HUES48 (cell line): ENCODE data around the gene RGS7.
A peak's percentile ranks its signal among the peaks of the same experiment; 100 is the strongest.

ENCODE experiments used
- H3K27ac ChIP-seq: one replicate; pipeline ENCODE4 v1.7.0; 2013; ENCODE audit warnings: low read depth, low read length, inconsistent platforms
- H3K27me3 ChIP-seq: 2 replicates; pipeline ENCODE4 v1.6.1; 2013; ENCODE audit warnings: mild to moderate bottlenecking, low read length; ENCODE audit not compliant: control insufficient read depth, insufficient read depth
- H3K36me3 ChIP-seq: 2 replicates; pipeline ENCODE4 v1.6.1; 2013; ENCODE audit warnings: low read length; ENCODE audit not compliant: control insufficient read depth, insufficient read depth
- H3K4me1 ChIP-seq: 2 replicates; pipeline ENCODE4 v1.6.1; 2013; ENCODE audit warnings: mild to moderate bottlenecking, low read length; ENCODE audit not compliant: control insufficient read depth, insufficient read depth
- H3K4me3 ChIP-seq: 2 replicates; pipeline ENCODE4 v1.5.1; 2013; ENCODE audit warnings: mild to moderate bottlenecking, low read depth, low read length
- H3K9ac ChIP-seq: 2 replicates; pipeline ENCODE4 v1.6.1; 2013; ENCODE audit warnings: mild to moderate bottlenecking, low read depth, low read length, moderate library complexity
- H3K9me3 ChIP-seq: 2 replicates; pipeline ENCODE4 v1.6.1; 2013; ENCODE audit warnings: low read length; ENCODE audit not compliant: control insufficient read depth, insufficient read depth

The RGS7 gene

DNA sequence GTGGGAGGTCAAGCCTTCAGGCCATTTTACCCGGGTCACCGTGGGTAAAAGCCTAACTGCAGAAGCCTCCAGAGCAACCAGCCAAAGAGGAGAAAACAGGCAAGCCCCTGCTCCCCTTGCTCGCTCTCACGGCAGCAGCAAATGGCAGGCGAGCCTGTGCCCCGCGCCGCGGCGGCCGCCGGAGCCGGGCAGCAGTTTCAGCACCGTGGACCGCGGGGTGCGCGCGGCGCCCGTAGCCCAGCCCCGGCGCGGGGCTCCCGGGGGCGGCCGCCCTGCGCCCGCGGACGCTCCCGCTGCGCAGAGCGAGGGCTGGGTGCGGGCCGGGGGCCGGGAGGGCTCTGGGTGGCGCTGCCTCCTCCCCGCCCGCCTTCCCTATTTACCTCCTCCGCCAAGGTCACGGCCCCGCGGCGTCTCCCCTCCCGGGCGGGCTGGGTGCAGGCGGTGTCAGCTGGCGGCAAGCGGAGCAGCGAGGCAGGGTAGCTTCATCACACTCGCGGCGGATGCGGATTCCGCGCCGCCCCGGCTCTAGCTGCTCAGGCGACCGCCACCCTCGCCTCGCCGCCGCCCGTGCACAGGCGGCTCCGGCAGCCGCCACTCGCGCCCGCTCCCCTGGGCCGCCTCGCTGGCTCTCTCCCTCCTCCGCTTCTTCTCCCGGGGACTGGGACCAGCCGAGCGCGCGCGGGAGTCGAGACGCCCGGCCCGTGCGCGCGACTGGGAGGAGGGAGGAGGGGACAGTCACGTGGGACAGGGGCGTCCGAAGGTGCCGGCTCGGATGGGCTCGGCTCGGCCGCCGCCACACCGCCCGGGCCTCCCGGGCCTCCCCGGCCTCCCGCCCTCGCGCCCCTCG is at the start of gene RGS7:
TSS of gene RGS7 (minus strand) at position 687 of the 847 bp plus-strand sequence.
- peak within 1 kb of the TSS; percentile 17; the same call in 1 of the 2 replicates for H3K9ac ChIP-seq

DNA sequence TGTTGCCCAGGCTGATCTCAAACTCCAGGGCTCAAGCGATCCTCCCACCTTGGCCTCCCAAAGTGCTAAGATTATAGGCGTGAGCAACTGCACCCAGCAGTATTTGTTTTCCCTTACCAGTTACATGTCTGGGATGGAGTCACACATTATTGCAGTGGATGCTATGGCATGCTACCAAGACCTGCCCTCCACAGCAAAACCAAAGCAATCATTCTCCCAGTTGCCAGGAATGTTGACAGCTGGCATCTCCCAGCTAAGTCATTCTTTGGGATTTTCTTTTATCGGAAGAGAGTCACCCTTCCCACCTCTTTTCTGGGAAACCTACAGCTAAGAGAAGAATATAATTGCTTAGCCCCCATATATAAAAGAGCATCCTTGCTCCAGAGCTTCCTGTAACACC is 49.4 kb upstream of the RGS7 start:
- Histone ChIP-seq H3K4me3 (no peak overlapping the region), H3K4me1 (no peaks in the 10 kb centered on the region), H3K9ac (no peak overlapping the region), H3K36me3 (no peaks in the 10 kb centered on the region), H3K27me3 (no peaks in the 10 kb centered on the region), H3K9me3 (no peaks in the 10 kb centered on the region), H3K27ac (no peak overlapping the region)

More for the DNA sequence above, at the start of gene RGS7:
- Histone ChIP-seq H3K27ac (no peak within 1 kb of the TSS), H3K27me3 (peaks cover 32% of the 10 kb centered on the region), H3K4me3 (peak within 1 kb of the TSS; percentile 78), H3K36me3 (no peaks in the 10 kb centered on the region), H3K4me1 (peaks cover 3% of the 10 kb centered on the region; the same call in 1 of the 2 replicates), H3K9me3 (no peaks in the 10 kb centered on the region)

DNA sequence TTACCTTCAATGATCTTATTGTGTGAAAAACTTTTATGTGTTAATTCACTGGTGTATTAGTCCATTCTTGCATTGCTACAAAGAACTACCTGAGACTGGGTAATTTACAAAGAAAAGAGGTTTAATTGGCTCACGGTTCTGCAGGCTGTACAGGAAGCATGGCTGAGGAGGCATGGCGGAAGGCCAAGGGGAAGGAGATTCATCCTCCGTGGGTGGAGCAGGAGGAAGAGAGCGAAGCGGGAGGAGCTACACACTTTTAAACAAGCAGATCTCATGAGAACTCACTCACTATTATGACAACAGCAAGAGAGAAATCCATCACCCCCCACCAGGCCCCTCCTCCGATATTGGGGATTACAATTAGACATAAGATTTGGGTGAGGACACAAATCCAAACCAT is 44.2 kb upstream of the RGS7 start:
- H3K4me1 ChIP-seq = peaks cover 22% of the 10 kb centered on the region
- no peak overlapping the region for H3K9ac ChIP-seq
- H3K4me3 ChIP-seq = no peak overlapping the region
- H3K27ac ChIP-seq = no peak overlapping the region
- H3K36me3 ChIP-seq = no peaks in the 10 kb centered on the region
- H3K27me3 ChIP-seq = no peaks in the 10 kb centered on the region
- no peaks in the 10 kb centered on the region for H3K9me3 ChIP-seq

DNA sequence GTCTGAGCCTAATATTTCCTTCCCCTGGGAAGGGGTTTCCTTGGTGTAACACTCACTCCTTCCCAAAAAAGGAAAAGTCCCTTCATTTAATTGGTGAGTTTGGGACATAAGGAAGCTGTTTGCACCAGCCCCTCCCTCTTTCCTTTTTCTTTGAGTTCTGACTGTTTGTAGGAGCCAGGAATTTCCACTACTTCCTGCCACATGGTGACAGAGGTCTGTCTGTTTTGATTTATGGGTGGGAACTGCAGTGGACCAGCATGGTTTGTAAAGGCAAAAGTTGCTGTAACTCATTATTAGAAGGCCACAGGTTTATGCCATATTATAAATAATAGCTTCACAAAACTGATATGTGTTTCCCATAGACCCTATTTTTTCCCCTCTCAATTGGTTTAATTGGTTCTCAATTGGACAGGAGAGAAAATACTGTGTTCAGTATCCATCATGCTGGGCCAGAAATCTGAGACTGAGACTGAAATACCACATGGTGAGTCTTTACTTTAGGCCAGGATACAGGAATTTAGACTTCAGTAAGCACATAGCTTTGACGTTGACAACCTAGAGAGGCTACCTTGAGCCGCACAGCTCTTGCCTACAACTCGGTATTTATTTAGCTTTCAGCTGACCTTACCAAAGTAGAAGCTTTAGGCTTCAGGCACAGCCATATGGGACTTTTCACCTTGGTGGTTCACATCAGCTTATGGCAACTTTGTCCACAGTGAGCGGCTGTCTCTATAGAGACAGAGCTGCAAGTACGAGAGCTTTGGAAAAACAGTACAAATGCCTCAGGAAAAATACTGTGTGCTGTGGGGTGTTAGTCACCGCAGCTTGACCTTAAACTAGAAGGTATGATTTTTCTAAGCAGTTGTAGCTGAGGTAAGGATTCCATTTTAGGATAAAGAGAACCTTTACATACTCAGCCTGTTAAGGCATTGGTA is 40.0 kb upstream of the RGS7 start:
- Histone ChIP-seq H3K27ac (no peak overlapping the region), H3K4me3 (no peak overlapping the region), H3K27me3 (no peaks in the 10 kb centered on the region), H3K4me1 (peaks cover 22% of the 10 kb centered on the region), H3K9ac (no peak overlapping the region), H3K36me3 (no peaks in the 10 kb centered on the region), H3K9me3 (no peaks in the 10 kb centered on the region)

DNA sequence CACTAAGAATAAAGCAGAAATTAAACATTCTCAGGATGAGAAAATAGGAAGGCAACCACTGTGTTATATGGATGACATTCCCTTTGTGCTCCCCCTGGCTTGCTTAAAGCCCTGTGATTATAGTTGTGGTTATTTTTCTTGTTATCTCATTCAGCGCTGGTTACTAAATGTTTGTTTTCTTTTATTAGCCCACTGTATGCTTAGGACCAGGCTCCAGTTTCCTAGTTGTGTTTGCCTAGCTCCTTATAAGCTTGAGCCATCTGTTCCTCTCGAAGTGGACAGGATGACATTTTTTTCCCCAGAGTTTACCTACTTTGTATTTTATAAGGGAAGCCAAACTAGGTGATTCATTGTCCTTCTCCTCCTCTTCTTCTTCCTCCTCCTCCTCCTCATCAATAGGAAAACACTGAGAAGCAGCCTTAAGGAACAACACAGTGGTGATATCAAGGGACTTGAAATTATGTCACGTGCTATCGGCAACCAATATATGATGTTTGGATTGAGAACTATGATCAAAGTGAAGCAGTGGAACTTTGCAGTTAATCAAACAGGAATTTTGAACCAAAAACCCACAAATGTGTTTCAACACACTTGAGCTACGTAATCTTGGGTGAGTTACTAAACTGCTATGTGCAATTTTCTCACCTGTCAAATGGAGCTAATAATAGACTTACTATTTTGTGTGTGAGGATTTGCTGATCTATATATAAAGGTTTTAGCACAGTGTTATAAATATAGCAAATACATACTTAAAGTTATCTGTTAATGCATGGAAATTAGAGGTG is 35.1 kb upstream of the RGS7 start:
- Histone ChIP-seq H3K4me1 (peaks cover 8% of the 10 kb centered on the region; the same call in 1 of the 2 replicates), H3K9me3 (no peaks in the 10 kb centered on the region), H3K36me3 (no peaks in the 10 kb centered on the region), H3K4me3 (no peak overlapping the region), H3K27ac (no peak overlapping the region), H3K27me3 (no peaks in the 10 kb centered on the region), H3K9ac (no peak overlapping the region)

DNA sequence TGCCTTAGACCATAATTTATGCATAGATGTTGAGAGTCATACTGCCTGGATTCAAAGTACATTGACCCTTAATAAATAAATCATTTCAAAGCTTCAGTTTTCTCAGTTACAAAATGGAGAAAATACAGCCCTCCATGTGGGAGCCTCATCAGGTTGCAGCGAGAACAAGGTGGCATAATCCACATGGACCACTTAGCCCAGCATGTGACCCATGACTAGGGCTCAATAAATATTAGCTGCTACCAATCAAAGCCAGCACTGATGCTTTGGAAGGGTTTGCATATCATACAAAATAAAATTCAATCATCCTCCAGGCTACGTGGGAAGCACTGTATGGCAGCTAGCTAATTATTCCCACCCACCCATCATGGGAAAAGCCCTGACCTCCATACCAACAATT is 33.5 kb upstream of the RGS7 start:
- Histone ChIP-seq H3K36me3 (no peaks in the 10 kb centered on the region), H3K9me3 (no peaks in the 10 kb centered on the region), H3K27ac (no peak overlapping the region), H3K4me3 (no peak overlapping the region), H3K4me1 (no peaks in the 10 kb centered on the region), H3K27me3 (no peaks in the 10 kb centered on the region), H3K9ac (no peak overlapping the region)

DNA sequence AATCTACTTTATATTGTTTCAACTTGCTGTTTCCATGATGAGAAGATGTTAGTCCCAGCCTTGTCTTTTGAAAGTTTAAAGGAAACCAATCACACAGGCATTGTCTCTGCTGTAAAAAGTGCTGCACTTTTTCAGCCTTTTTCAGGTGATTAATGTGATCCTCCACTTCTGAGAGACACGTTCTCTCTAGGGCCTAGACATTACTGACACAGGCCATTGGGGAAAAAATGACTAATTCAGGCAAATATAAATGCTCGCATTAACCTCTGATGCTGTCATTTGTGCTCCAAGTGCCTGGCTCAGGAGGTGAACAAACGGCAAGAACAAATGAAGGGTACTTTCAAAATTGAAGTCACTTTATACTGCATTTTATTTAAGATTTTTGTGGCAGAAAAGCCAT is 32.4 kb upstream of the RGS7 start:
- Histone ChIP-seq H3K36me3 (no peaks in the 10 kb centered on the region), H3K9ac (no peak overlapping the region), H3K27me3 (no peaks in the 10 kb centered on the region), H3K9me3 (no peaks in the 10 kb centered on the region), H3K4me3 (no peak overlapping the region), H3K27ac (no peak overlapping the region), H3K4me1 (no peaks in the 10 kb centered on the region)

DNA sequence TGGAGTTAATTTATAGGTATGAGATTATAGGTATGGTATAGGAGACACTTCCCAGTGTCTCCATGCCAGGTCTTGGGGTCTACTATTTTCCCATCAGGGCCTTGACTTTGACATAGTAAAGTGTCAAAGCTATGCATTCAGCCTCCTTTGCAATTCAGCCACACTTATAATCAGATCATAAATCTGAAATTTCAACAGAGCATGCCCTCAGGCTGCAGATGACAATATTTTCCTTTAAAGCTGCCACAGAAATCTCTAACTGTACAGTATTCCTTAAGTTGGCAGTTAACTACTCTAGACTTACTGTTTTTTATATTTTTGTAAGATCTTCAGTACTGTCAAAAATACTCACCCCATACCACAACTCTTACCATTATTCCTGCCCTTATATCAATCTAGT is 30.2 kb upstream of the RGS7 start:
- Histone ChIP-seq H3K4me1 (no peaks in the 10 kb centered on the region), H3K9ac (no peak overlapping the region), H3K4me3 (no peak overlapping the region), H3K36me3 (no peaks in the 10 kb centered on the region), H3K9me3 (no peaks in the 10 kb centered on the region), H3K27ac (no peak overlapping the region), H3K27me3 (no peaks in the 10 kb centered on the region)

DNA sequence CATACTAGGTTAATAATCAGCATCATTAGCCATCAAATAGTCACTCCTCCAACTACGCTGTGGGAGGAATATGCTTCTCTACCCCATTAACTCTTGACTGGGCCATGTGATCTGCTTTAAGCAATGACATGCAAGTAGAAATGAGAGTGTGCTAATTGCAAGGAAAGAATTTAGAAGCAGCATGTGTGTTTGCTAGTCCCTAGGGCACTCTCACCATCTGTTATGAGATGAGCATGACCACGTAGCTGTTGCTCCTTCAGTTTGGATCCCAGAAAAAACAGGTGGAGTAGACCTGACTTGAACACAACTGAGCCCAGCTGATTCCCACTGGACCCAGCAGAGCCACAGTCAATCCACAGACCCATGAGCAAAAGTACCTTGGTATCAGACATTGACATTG is 19.7 kb upstream of the RGS7 start:
- Histone ChIP-seq H3K9me3 (no peaks in the 10 kb centered on the region), H3K9ac (no peak overlapping the region), H3K36me3 (no peaks in the 10 kb centered on the region), H3K4me3 (no peak overlapping the region), H3K27me3 (no peaks in the 10 kb centered on the region), H3K4me1 (no peaks in the 10 kb centered on the region), H3K27ac (no peak overlapping the region)

DNA sequence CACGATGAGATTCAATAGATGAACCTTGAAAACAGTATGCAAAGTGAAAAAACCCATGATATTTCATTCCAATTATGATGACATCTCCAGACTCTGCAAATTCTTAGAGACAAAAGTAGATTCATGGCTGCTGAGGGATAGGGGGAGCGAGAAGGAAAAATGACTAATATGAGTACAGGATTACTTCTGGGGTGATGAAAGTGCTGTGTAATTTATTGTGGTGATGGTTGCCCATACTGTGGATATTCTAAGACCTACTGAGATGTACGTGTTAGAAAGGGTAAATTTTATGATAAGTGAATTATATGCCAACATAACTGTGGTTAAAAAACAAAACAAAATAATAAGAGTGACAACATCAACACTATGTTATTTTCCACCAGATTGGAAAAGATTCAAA is 18.9 kb upstream of the RGS7 start:
- H3K4me1 ChIP-seq = no peaks in the 10 kb centered on the region
- no peak overlapping the region for H3K27ac ChIP-seq
- no peaks in the 10 kb centered on the region for H3K27me3 ChIP-seq
- H3K9ac ChIP-seq = no peak overlapping the region
- H3K9me3 ChIP-seq = no peaks in the 10 kb centered on the region
- H3K4me3 ChIP-seq = no peak overlapping the region
- no peaks in the 10 kb centered on the region for H3K36me3 ChIP-seq
